ENCODE data around the gene PATZ1.

GRCh38 chr22:31347251-31348008 lies 1.3 kb upstream of the PATZ1 start:
- peak in 1 of 2 donors; percentile 24 for TF ChIP-seq POLR2A (IDR thresholded peaks at IDR 0.05)
- no peak for TF ChIP-seq CTCF (IDR thresholded peaks at IDR 0.05)
- peak in 1 of 2 donors; percentile 46 for TF ChIP-seq EP300 (IDR thresholded peaks at IDR 0.05)

All from tibial nerve (tissue), 4 donors.